HG03139 (cell line): ENCODE measurements around the gene F2RL3.
"Not testable (repeated sequence)": the region's sequence is repeated elsewhere in the genome, so short reads cannot be mapped to it uniquely, and the experiment has no call there.

Experiments used
- ATAC-seq: cut with Tn5 transposase; IDR thresholded peaks from one replicate; pipeline ENCODE4 v1.9.1; 2021; ENCODE audit not compliant: unreplicated experiment

F2RL3 gene

GRCh38 chr19:16874250-16874977 lies 14.4 kb upstream of the F2RL3 start:
- no peak for ATAC-seq

DNA sequence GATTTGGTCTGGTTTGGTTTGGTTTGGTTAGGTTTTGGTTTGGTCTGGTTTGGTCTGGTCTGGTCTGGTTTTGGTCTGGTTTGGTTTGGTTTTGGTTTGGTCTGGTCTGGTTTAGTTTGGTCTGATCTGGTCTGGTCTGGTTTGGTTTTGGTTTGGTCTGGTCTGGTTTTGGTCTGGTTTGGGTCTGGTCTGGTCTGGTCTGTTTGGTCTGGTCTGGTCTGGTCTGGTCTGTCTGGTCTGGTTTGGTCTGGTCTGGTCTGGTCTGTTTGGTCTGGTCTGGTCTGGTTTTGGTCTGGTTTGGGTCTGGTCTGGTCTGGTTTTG lies 13.9 kb upstream of the F2RL3 start:
- ATAC-seq = not testable (repeated sequence)

- ATAC-seq = no peak
Measured at GRCh38 chr19:16875584-16876555, 12.9 kb upstream of the F2RL3 start.

DNA sequence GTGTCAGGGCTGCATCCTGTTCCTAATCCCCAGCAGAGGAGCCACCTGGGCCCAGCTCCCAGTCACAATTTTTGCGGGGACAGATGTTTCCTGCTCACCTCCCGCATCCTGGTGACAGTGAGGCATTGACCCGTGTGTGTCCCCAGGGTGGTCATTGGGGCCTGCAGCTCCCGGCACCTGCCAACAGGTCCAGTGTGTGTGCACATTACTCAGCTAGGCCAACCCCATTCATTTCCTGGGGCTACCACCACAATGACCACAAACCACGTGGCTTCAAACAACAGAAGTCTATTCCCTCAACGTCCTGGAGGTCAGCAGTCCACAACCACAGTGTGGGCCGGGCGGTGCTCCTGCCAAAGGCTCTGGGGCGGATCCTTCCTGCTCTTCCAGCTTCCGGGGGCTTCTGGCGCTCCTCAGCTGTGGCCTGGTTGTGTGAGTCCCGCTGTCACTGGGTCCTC lies 11.9 kb upstream of the F2RL3 start:
- no peak for ATAC-seq

GRCh38 chr19:16877581-16877980 lies 11.2 kb upstream of the F2RL3 start:
- no peak for ATAC-seq

- no peak for ATAC-seq
Measured at GRCh38 chr19:16878181-16878965, 10.4 kb upstream of the F2RL3 start.

DNA sequence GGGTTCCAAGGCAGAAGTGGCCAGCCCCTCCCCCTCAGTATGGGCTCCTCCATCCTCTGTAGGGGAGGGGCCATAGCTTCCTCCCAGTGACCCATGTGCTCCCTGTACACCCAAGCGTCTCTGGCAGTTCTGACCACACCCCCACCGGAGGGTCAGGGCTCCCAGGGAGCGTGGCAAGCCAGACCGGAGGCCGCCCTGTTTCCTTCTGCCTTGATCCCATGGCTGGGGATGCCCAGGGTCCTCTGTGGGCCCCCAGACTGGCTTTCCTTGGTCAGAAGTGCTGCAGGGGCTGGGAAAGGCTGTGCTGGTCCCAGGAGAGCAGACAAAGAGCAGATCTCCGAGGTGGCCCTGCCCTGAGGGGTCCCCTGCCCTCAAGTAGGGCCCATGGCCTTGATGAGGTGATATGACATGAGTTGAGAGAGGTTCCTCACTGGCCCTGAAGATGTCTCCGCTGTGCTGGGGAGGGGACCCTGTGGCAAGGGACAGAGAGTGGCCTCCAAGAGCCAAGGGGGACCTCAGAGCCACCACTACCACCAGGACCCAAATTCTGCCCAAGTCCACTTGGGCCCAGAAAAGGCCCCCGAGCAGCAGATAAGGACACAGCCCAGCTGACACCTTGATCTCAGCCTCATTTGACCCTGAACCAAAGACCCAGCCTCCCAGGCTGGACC lies 7.8 kb upstream of the F2RL3 start:
- no peak for ATAC-seq

DNA sequence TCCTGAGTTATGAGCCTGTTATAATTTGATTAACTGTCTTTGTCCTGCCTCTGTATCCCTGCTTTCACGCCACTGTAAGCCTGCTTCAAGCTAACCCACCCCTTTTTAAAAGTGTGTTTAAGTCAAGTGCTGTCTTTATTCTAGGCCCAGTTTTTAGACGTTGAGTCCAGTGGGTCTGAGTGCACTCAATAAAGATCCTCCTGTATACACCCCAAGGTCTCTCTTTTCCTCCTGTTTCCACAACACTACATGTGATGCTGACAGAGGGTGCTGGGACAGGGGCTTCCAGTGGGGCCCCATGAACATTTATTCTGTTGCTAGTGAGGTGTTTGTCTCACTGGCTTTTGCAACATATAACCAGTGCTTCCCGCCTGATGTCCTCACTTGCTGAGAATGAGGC lies 6.7 kb upstream of the F2RL3 start:
- no peak for ATAC-seq

GRCh38 chr19:16883522-16883921 lies 5.3 kb upstream of the F2RL3 start:
- no peak for ATAC-seq

DNA sequence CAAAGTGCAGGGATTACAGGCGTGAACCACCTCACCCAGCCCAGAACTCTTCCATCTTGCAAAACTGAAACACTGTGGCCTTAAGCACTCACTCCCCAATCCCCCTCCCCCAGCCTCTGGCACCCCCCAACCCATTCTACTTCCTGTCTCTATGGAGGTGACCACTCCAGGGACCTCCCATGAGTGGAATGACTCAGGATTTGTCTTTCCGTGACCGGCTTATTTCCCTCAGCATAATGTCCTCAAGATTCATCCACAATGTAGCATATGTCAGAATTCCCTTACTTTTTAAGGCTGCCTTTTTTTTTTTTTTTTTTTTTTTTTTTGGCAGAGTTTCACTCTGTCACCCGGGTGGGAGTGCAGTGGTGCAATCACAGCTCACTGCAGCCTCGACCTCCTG lies 3.6 kb upstream of the F2RL3 start:
- no peak for ATAC-seq

GRCh38 chr19:16886305-16886880 lies 2.4 kb upstream of the F2RL3 start:
- no peak for ATAC-seq

DNA sequence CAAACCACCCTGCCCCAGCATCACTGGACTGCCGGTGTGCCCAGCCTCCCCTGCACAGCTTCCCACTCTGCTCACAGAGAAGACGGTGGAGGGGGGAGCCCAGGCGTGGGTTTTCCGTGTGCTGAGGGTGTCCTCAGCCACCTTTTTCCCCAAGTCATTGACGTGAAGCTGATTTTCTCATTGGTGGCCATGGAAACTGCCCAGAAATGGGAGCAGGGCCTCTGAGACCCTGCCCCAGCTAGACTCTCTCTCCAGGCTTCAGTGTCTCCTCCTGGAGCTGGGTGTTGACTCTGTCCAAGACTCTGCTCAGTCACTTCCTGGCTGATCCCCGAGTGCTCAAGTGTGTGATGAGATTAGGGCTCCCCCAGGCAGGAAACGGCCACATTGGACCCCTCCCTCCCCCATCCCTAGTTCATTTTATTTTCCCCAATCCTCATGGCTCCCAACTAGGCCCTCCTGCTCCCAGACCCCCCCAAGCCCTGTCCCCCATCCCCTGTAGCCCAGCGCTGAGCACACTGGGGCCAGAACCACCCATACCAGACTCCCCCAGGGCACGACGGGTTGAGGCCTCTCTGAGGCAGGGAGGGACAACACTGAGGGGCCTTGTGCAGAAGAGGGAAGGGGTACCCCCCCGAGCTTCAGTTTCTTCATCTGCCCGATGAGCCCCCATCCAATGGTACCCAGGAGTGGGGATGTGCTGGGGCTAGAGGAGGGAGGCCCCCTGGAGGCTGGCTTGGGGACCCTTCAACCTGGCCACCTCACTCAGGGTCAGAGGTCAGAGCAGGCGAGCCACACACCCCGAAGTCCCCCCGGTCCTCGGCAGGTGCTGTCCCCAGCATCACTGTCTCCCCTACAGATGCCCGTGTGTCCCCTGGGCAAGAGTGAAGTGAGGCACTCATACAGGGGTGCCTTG lies 1.2 kb upstream of the F2RL3 start:
- no peak for ATAC-seq

DNA sequence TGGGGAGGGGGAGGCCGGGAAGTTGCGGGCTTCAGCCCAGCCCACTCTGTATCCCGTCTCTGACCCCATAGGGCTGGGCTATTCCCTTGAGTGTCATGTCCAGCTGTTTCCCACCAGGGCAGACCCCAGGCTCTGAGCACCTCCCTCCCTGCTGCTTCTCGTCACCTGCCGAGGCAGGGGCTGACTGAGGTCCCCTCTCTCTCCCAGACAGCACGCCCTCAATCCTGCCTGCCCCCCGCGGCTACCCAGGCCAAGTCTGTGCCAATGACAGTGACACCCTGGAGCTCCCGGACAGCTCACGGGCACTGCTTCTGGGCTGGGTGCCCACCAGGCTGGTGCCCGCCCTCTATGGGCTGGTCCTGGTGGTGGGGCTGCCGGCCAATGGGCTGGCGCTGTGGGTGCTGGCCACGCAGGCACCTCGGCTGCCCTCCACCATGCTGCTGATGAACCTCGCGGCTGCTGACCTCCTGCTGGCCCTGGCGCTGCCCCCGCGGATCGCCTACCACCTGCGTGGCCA lies 625 bp downstream of the F2RL3 start:
- no peak for ATAC-seq

DNA sequence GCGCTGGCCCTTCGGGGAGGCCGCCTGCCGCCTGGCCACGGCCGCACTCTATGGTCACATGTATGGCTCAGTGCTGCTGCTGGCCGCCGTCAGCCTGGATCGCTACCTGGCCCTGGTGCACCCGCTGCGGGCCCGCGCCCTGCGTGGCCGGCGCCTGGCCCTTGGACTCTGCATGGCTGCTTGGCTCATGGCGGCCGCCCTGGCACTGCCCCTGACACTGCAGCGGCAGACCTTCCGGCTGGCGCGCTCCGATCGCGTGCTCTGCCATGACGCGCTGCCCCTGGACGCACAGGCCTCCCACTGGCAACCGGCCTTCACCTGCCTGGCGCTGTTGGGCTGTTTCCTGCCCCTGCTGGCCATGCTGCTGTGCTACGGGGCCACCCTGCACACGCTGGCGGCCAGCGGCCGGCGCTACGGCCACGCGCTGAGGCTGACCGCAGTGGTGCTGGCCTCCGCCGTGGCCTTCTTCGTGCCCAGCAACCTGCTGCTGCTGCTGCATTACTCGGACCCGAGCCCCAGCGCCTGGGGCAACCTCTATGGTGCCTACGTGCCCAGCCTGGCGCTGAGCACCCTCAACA lies 1.2 kb downstream of the F2RL3 start:
- ATAC-seq = no peak

DNA sequence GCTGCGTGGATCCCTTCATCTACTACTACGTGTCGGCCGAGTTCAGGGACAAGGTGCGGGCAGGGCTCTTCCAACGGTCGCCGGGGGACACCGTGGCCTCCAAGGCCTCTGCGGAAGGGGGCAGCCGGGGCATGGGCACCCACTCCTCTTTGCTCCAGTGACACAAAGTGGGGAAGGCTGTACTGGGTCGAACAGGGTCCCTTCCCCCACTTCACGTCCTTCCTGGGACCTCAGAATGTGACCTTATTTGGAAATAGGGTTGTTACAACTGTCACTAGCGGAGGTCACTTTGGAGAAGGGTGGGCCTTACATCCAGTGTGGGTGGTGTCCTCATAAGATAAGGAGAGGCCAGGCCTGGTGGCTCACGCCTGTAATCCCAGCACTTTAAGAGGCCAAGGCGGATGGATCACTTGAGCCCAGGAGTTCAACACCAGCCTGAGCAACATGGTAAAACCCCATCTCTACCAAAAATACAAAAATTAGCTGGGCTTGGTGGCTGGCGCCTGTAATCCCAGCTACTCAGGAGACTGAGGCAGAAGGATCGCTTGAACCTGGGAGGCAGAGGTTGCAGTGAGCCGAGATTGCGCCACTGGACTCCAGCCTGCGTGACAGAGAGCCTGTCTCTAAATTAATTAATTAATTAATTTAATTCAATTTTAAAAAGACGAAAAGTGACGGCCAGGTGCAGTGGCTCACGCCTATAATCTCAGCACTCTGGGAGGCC lies 1.8 kb downstream of the F2RL3 start:
- ATAC-seq = no peak

DNA sequence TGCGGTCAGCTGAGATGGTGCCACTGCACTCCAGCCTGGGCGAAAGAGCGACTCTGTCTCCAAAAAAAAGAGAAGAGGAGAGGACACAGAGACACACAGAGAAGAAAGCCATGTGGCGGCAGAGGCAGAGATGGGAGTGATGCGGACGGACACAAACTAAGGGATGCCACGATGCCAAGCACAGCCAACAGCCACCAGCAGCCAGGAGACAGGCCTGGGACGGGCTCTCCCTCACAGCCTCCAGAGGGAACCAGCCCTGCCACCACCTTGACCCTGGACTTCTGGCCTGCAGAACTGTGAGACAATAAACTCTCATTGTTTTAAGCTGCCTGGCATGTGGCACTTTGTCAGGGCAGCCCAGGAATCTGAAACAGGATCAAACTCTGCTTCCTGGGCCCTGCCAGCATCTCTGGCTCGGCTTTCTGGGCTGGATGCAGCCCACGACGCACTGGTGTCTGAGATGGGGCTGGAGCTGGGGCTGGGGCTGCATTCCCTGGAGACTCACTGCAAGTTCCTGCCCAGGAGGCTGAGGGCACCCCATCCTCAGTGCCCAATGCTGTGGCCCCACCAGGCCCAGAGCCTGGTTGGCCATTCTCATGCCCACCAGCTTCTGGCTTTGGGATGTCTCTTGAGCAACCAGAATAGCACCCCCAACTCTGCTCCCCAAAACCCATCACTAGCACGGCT lies 3.0 kb downstream of the F2RL3 start:
- no peak for ATAC-seq

GRCh38 chr19:16892436-16892835 lies 3.6 kb downstream of the F2RL3 start:
- no peak for ATAC-seq
